ENCODE results near the gene ACCSL. TPM values are rescaled to one million over a fixed set of nuclear protein-coding genes. Genes with fewer than 3 reads are reported as not detected.

Gene ACCSL
- total RNA-seq, 1 experiment from 2014 or later, result not detected

DNA sequence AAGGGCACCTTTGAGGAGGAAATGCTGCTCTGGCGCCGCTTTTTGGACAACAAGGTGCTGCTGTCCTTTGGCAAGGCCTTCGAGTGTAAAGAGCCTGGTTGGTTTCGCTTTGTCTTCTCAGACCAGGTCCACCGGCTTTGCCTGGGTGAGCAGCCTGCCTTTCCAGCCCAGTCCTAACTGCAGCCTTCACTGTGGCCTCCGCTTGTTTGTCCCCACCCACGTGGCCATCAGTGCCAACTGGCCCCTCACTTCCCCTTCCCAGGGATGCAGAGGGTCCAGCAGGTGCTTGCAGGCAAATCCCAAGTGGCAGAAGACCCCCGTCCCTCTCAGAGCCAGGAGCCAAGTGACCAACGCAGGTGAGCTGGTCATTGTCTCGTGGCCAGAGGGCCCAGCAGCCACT, 35.7 kb downstream of the ACCSL start:
- H3K9me2 ChIP-seq (ENCODE audit: insufficient read depth), result no peaks in the 10 kb centered on the region
- CTCF ChIA-PET, result no interaction called here
- POLR2A ChIA-PET (ENCODE audit: unreplicated experiment), result no interaction called here
- H3K27me3 ChIP-seq (ENCODE audit: insufficient read depth, low read depth), result no peaks in the 10 kb centered on the region
- no peak overlapping the region for H3K27ac ChIP-seq
- H3K4me2 ChIP-seq, result no peak overlapping the region
- H2AFZ ChIP-seq, result no peak overlapping the region
- no peaks in the 10 kb centered on the region for H3F3A ChIP-seq (ENCODE audit: insufficient read depth, low read depth)
- BruUV-seq (replicated peaks), result no TSS peak
- H4K20me1 ChIP-seq (ENCODE audit: insufficient read depth), result no peaks in the 10 kb centered on the region
- H3K36me3 ChIP-seq (ENCODE audit: low read depth), result no peaks in the 10 kb centered on the region
- TF ChIP-seq EZH2 (IDR thresholded peaks at IDR 0.05; ENCODE audit: low read depth) (no peak), CTCF (conservative IDR thresholded peaks at IDR 0.05) (no peak)
- no peaks in the 10 kb centered on the region for H3K4me1 ChIP-seq (replicated peaks; ENCODE audit: insufficient read depth)
- no peak overlapping the region for H3K4me3 ChIP-seq
- intact Hi-C loops (cut with micrococcal nuclease; ENCODE audit: unreplicated experiment), result no loop called here
- DNase-seq, result no peak
- no peaks in the 10 kb centered on the region for H3K79me2 ChIP-seq (ENCODE audit: low read depth)
- H3K9me3 ChIP-seq (ENCODE audit: insufficient read depth, low read depth), result 0 out of 2 replicates have a peak, but pooled peaks cover 2% of the 10 kb centered on the region

DNA sequence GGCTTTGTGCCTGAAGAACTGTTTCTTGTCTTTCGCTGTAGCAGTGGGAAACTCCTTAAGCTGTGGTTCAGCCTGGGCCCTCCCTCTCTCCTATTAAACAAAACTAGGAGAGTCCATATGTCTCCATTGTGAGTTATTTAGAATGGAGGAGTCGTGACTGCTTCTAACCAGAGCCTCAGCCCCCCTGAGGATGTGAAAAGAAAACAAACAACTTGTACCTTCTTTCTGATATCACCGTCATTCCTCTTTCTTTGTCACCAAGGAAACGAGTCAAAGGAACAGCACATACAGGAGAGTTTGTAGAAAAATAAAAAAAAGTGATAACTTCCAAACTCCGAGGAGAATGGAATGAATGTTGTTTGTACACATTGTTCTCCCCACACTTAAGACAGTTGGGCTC, 36.1 kb downstream of the ACCSL start:
- H3K36me3 ChIP-seq (ENCODE audit: low read depth), result no peaks in the 10 kb centered on the region
- no peaks in the 10 kb centered on the region for H3K4me1 ChIP-seq (replicated peaks; ENCODE audit: insufficient read depth)
- intact Hi-C loops (cut with micrococcal nuclease; ENCODE audit: unreplicated experiment), result no loop called here
- CTCF ChIA-PET, result no interaction called here
- H3K4me2 ChIP-seq, result no peak overlapping the region
- POLR2A ChIA-PET (ENCODE audit: unreplicated experiment), result no interaction called here
- BruUV-seq (replicated peaks), result no TSS peak
- H3K79me2 ChIP-seq (ENCODE audit: low read depth), result no peaks in the 10 kb centered on the region
- TF ChIP-seq CTCF (conservative IDR thresholded peaks at IDR 0.05), result no peak
- TF ChIP-seq EZH2 (IDR thresholded peaks at IDR 0.05; ENCODE audit: low read depth), result no peak
- no peaks in the 10 kb centered on the region for H3K9me2 ChIP-seq (ENCODE audit: insufficient read depth)
- no peak overlapping the region for H3K27ac ChIP-seq
- no peaks in the 10 kb centered on the region for H3K27me3 ChIP-seq (ENCODE audit: insufficient read depth, low read depth)
- H3K4me3 ChIP-seq, result no peak overlapping the region
- no peak for DNase-seq
- H3F3A ChIP-seq (ENCODE audit: insufficient read depth, low read depth), result no peaks in the 10 kb centered on the region
- H2AFZ ChIP-seq, result no peak overlapping the region
- H4K20me1 ChIP-seq (ENCODE audit: insufficient read depth), result no peaks in the 10 kb centered on the region
- 0 out of 2 replicates have a peak, but pooled peaks cover 2% of the 10 kb centered on the region for H3K9me3 ChIP-seq (ENCODE audit: insufficient read depth, low read depth)

GRCh38 chr11:44085330-44085729, 37.5 kb downstream of the ACCSL start:
- H3K9me3 ChIP-seq (ENCODE audit: insufficient read depth, low read depth), result 0 out of 2 replicates have a peak, but pooled peaks cover 2% of the 10 kb centered on the region
- ChIA-PET CTCF (no interaction called here), POLR2A (ENCODE audit: unreplicated experiment) (no interaction called here)
- BruUV-seq (replicated peaks), result no TSS peak
- H3K79me2 ChIP-seq (ENCODE audit: low read depth), result no peaks in the 10 kb centered on the region
- no peaks in the 10 kb centered on the region for H3F3A ChIP-seq (ENCODE audit: insufficient read depth, low read depth)
- no peaks in the 10 kb centered on the region for H3K4me1 ChIP-seq (replicated peaks; ENCODE audit: insufficient read depth)
- H3K27ac ChIP-seq, result no peak overlapping the region
- TF ChIP-seq CTCF (conservative IDR thresholded peaks at IDR 0.05), result no peak
- TF ChIP-seq EZH2 (IDR thresholded peaks at IDR 0.05; ENCODE audit: low read depth), result no peak
- no peaks in the 10 kb centered on the region for H4K20me1 ChIP-seq (ENCODE audit: insufficient read depth)
- no peaks in the 10 kb centered on the region for H3K9me2 ChIP-seq (ENCODE audit: insufficient read depth)
- no peaks in the 10 kb centered on the region for H3K36me3 ChIP-seq (ENCODE audit: low read depth)
- H3K4me3 ChIP-seq, result no peak overlapping the region
- no peak overlapping the region for H3K4me2 ChIP-seq
- intact Hi-C loops (cut with micrococcal nuclease; ENCODE audit: unreplicated experiment), result no loop called here
- H2AFZ ChIP-seq, result no peak overlapping the region
- DNase-seq, result no peak
- no peaks in the 10 kb centered on the region for H3K27me3 ChIP-seq (ENCODE audit: insufficient read depth, low read depth)

All from PC-9 (cell line).